HEK293 (cell line): ENCODE results near the gene HDAC8.

Experiments
- BCL11A ChIP-seq: fragments of 450-650 bp; formaldehyde crosslinking; IDR thresholded peaks from 2 replicates; pipeline ENCODE4 v1.5.1; 2016; ENCODE audit warnings: low read depth, missing biosample characterization, missing genetic modification characterization
- HOXC10 ChIP-seq: sonication (generic); formaldehyde crosslinking; IDR thresholded peaks from 2 replicates; pipeline ENCODE4 v1.8.1; 2023; ENCODE audit warnings: mild to moderate bottlenecking, missing genetic modification reagents
- KLF10 ChIP-seq: fragments of 450-650 bp; IDR thresholded peaks from 2 replicates; pipeline ENCODE4 v1.5.1; 2018; ENCODE audit warnings: missing biosample characterization, mild to moderate bottlenecking, missing genetic modification characterization
- SP3 ChIP-seq: fragments of 450-650 bp; formaldehyde crosslinking; IDR thresholded peaks from 2 replicates; pipeline ENCODE4 v1.5.1; 2016; ENCODE audit warnings: missing biosample characterization, missing genetic modification characterization
- ZBTB48 ChIP-seq: fragments of 450-650 bp; formaldehyde crosslinking; IDR thresholded peaks from 2 replicates; pipeline ENCODE4 v1.5.1; 2016; ENCODE audit warnings: missing biosample characterization, missing genetic modification characterization
- ZBTB7A ChIP-seq: fragments of 450-650 bp; formaldehyde crosslinking; IDR thresholded peaks from 2 replicates; pipeline ENCODE4 v1.5.1; 2016; ENCODE audit warnings: low read depth, missing biosample characterization, missing genetic modification characterization
- ZFP3 ChIP-seq: fragments of 450-650 bp; formaldehyde crosslinking; IDR thresholded peaks from 2 replicates; pipeline ENCODE4 v1.5.1; 2016; ENCODE audit warnings: low read depth, missing biosample characterization, missing genetic modification characterization
- ZNF292 ChIP-seq: fragments of 450-650 bp; formaldehyde crosslinking; IDR thresholded peaks from 2 replicates; pipeline ENCODE4 v1.5.1; 2016; ENCODE audit warnings: low read depth, missing biosample characterization, missing genetic modification characterization, borderline replicate concordance
- ZNF76 ChIP-seq: fragments of 450-650 bp; formaldehyde crosslinking; IDR thresholded peaks from 2 replicates; pipeline ENCODE4; 2016; ENCODE audit warnings: low read depth, missing biosample characterization, missing genetic modification characterization, borderline replicate concordance
- ZNF776 ChIP-seq: fragments of 450-650 bp; formaldehyde crosslinking; IDR thresholded peaks from 2 replicates; pipeline ENCODE4 v1.5.0; 2017; ENCODE audit warnings: missing biosample characterization, missing genetic modification characterization, borderline replicate concordance
- TF ChIP-seq, protein P1 (sequence below): fragments of 450-650 bp; formaldehyde crosslinking; IDR thresholded peaks from 2 replicates; pipeline ENCODE4 v1.5.1; 2016; ENCODE audit warnings: missing biosample characterization, missing genetic modification characterization
- TF ChIP-seq, protein P2 (sequence below): fragments of 450-650 bp; formaldehyde crosslinking; optimal IDR thresholded peaks from 2 replicates; pipeline ENCODE3; 2016; ENCODE audit warnings: missing biosample characterization, mild to moderate bottlenecking, missing genetic modification characterization
- TF ChIP-seq, protein P3 (sequence below): fragments of 450-650 bp; formaldehyde crosslinking; IDR thresholded peaks from 2 replicates; pipeline ENCODE4 v1.5.1; 2016; ENCODE audit warnings: missing biosample characterization, missing genetic modification characterization

DNA sequence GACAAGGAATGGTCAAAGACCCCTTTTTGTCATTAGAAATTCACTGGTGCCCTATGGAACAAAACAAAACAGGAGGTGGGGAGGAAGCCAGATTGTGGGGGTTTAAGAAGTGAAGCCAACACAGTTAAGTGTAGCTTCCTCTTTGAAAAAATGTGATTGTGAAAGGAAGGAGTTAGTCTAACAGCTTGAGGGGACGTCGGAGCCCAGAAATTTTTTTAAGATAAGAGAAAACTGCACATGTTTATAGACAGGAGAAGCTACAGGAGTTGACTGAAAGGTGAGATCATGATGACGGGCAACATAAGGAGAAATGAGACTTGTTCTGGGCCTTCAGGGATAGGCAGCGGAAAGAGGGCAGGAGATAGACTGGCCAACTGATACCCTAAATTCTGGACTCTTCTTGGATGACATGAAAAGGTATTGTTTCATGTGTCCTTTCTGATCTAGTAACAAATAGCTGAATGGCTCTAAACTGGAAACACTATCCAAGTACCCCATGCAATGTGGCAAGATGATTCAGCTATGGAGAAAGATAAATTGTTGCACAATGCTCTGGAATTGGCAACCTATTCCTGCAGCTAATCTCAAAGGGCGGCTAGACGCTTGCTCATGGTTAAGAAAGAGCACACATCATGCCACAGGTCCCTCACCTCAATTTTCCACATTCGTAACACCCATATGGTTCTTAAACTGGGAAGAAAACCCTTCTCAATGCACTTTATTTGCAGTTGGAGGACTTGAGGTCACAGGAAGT lies 3.7 kb upstream of the HDAC8 start:
- TF ChIP-seq, protein P1, sequence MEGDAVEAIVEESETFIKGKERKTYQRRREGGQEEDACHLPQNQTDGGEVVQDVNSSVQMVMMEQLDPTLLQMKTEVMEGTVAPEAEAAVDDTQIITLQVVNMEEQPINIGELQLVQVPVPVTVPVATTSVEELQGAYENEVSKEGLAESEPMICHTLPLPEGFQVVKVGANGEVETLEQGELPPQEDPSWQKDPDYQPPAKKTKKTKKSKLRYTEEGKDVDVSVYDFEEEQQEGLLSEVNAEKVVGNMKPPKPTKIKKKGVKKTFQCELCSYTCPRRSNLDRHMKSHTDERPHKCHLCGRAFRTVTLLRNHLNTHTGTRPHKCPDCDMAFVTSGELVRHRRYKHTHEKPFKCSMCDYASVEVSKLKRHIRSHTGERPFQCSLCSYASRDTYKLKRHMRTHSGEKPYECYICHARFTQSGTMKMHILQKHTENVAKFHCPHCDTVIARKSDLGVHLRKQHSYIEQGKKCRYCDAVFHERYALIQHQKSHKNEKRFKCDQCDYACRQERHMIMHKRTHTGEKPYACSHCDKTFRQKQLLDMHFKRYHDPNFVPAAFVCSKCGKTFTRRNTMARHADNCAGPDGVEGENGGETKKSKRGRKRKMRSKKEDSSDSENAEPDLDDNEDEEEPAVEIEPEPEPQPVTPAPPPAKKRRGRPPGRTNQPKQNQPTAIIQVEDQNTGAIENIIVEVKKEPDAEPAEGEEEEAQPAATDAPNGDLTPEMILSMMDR (tag by site-specific recombination) = no peak
- TF ChIP-seq, protein P2, sequence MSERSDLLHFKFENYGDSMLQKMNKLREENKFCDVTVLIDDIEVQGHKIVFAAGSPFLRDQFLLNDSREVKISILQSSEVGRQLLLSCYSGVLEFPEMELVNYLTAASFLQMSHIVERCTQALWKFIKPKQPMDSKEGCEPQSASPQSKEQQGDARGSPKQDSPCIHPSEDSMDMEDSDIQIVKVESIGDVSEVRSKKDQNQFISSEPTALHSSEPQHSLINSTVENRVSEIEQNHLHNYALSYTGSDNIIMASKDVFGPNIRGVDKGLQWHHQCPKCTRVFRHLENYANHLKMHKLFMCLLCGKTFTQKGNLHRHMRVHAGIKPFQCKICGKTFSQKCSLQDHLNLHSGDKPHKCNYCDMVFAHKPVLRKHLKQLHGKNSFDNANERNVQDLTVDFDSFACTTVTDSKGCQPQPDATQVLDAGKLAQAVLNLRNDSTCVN (tag by site-specific recombination) = no peak
- TF ChIP-seq SP3 (tag by site-specific recombination) = no peak
- no peak for TF ChIP-seq ZNF292 (tag by site-specific recombination)
- TF ChIP-seq BCL11A (tag by site-specific recombination) = no peak
- no peak for TF ChIP-seq ZFP3 (tag by site-specific recombination)
- TF ChIP-seq ZBTB7A (tag by site-specific recombination) = no peak
- TF ChIP-seq, protein P3, sequence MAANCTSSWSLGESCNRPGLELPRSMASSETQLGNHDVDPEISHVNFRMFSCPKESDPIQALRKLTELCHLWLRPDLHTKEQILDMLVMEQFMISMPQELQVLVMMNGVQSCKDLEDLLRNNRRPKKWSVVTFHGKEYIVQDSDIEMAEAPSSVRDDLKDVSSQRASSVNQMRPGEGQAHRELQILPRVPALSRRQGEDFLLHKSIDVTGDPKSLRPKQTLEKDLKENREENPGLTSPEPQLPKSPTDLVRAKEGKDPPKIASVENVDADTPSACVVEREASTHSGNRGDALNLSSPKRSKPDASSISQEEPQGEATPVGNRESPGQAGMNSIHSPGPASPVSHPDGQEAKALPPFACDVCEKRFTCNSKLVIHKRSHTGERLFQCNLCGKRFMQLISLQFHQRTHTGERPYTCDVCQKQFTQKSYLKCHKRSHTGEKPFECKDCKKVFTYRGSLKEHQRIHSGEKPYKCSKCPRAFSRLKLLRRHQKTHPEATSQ (tag by site-specific recombination) = no peak
- no peak for TF ChIP-seq KLF10 (tag by site-specific recombination)
- no peak for TF ChIP-seq ZNF76
- TF ChIP-seq ZNF776 = no peak
- no peak for TF ChIP-seq ZBTB48 (tag by site-specific recombination)
- no peak for TF ChIP-seq HOXC10 (CRISPR knock-in tag)
